Calu3 (cell line): ENCODE data around the gene PSAP. TPM values are rescaled to one million over a fixed set of nuclear protein-coding genes. Genes with fewer than 3 reads are reported as not detected.
"Not testable (repeated sequence)": the region's sequence is repeated elsewhere in the genome, so short reads cannot be mapped to it uniquely, and the experiment has no call there.

Source experiments
- BruUV-seq: library from RNA; stranded (reverse); fragments of 400-500 nt; replicated peaks from 2 replicates; lab custom pipeline; 2021; lab: Mats Ljungman, UMichigan
- CTCF ChIA-PET: fragments of 300-600 bp; sonication (Branson Sonifier 250); formaldehyde crosslinking; loops from one replicate; lab custom pipeline; 2022; ENCODE audit warnings: antibody characterized with exemption; lab: Charles Lee
- DNase-seq: peaks from one replicate; pipeline ENCODE4 v3.0.0; 2022
- H3K27ac Mint-ChIP-seq: one replicate; pipeline ENCODE4 v1.8.0; 2022; ENCODE audit warnings: mixed read lengths; ENCODE audit not compliant: unreplicated experiment
- H3K27me3 Mint-ChIP-seq: one replicate; pipeline ENCODE4 v1.8.0; 2022; ENCODE audit warnings: mixed read lengths; ENCODE audit not compliant: unreplicated experiment
- H3K36me3 Mint-ChIP-seq: one replicate; pipeline ENCODE4 v1.8.0; 2022; ENCODE audit warnings: mild to moderate bottlenecking, moderate library complexity, mixed read lengths; ENCODE audit not compliant: insufficient read depth, unreplicated experiment
- H3K4me1 Mint-ChIP-seq: one replicate; pipeline ENCODE4 v1.8.0; 2022; ENCODE audit warnings: mild to moderate bottlenecking, low read depth, mixed read lengths; ENCODE audit not compliant: unreplicated experiment
- H3K4me3 Mint-ChIP-seq: one replicate; pipeline ENCODE4 v1.8.0; 2022; ENCODE audit warnings: mild to moderate bottlenecking, low read depth, moderate library complexity, mixed read lengths; ENCODE audit not compliant: unreplicated experiment
- H3K9me3 Mint-ChIP-seq: one replicate; pipeline ENCODE4 v1.8.0; 2022; ENCODE audit warnings: low read depth, mixed read lengths; ENCODE audit not compliant: unreplicated experiment
- CTCF ChIP-seq: fragments of 200-600 bp; IDR thresholded peaks from one replicate; pipeline ENCODE4 v1.8.0; 2022; ENCODE audit warnings: antibody characterized with exemption; ENCODE audit not compliant: unreplicated experiment
- intact Hi-C: fragments of 100-400 bp; cut with micrococcal nuclease; formaldehyde crosslinking; loops from one replicate; pipeline ENCODE4 v1.10.0; 2022; ENCODE audit not compliant: unreplicated experiment
- total RNA-seq: library from RNA; stranded (reverse); gene quantifications from 2 replicates; pipeline ENCODE4 v1.2.3, GENCODE V29; 2022

Gene PSAP
- total RNA-seq, 1 experiment from 2014 or later = 840 TPM

GRCh38 chr10:71881647-71882355 is 30.8 kb upstream of the PSAP start:
- intact Hi-C loops = no loop called here
- H3K4me3 Mint-ChIP-seq = no peak overlapping the region
- TF ChIP-seq CTCF = no peak
- H3K4me1 Mint-ChIP-seq = peaks cover 7% of the 10 kb centered on the region
- no TSS peak for BruUV-seq
- H3K36me3 Mint-ChIP-seq = no peaks in the 10 kb centered on the region
- H3K27ac Mint-ChIP-seq = no peak overlapping the region
- DNase-seq = no peak
- no peaks in the 10 kb centered on the region for H3K9me3 Mint-ChIP-seq
- CTCF ChIA-PET = interaction anchor here (1.0 kb wide), 1 partner anchor 164 kb away, joined by 4 read pairs; no protein-coding TSS in a partner anchor
- no peaks in the 10 kb centered on the region for H3K27me3 Mint-ChIP-seq

GRCh38 chr10:71881307-71881624 is 30.2 kb upstream of the PSAP start:
- H3K4me1 Mint-ChIP-seq, DNase-seq, H3K27me3 Mint-ChIP-seq, BruUV-seq, H3K27ac Mint-ChIP-seq, intact Hi-C loops, H3K4me3 Mint-ChIP-seq, H3K36me3 Mint-ChIP-seq, H3K9me3 Mint-ChIP-seq, CTCF ChIA-PET: not testable (repeated sequence)

GRCh38 chr10:71880425-71881306 is 29.6 kb upstream of the PSAP start:
- no TSS peak for BruUV-seq
- CTCF ChIA-PET = no interaction called here

GRCh38 chr10:71878327-71879034 is 27.4 kb upstream of the PSAP start:
- CTCF ChIA-PET = interaction anchor here (0.6 to 0.7 kb wide), 2 partner anchors 39 to 1042 kb away, joined by 3 to 5 read pairs; no protein-coding TSS in a partner anchor
- TF ChIP-seq CTCF = no peak
- Mint-ChIP-seq H3K27me3 (no peaks in the 10 kb centered on the region), H3K4me1 (peaks cover 11% of the 10 kb centered on the region), H3K27ac (no peak overlapping the region), H3K4me3 (no peak overlapping the region), H3K9me3 (no peaks in the 10 kb centered on the region), H3K36me3 (no peaks in the 10 kb centered on the region)
- BruUV-seq = no TSS peak
- no peak for DNase-seq
- intact Hi-C loops = no loop called here

More at GRCh38 chr10:71880425-71881306, 29.6 kb upstream of the PSAP start:
- Mint-ChIP-seq H3K27me3 (no peaks in the 10 kb centered on the region), H3K4me3 (no peak overlapping the region), H3K27ac (no peak overlapping the region), H3K36me3 (no peaks in the 10 kb centered on the region), H3K4me1 (peaks cover 7% of the 10 kb centered on the region), H3K9me3 (no peaks in the 10 kb centered on the region)
- intact Hi-C loops = no loop called here
- TF ChIP-seq CTCF = no peak
- DNase-seq = no peak
